Stimulated activated CD4-positive, alpha-beta T cell treated with anti-CD3 and anti-CD28 coated beads, Interleukin-1b, Interleukin-23, amount 100 ng/mL, for 24 hours (primary cell): Measurements from ENCODE around the gene DNAJC11.

ENCODE experiments used
- DNase-seq, 4 experiments: peaks; one replicate each; pipeline ENCODE4 v3.0.0-alpha.2; 2020; ENCODE audit warnings: low read depth in 4 of 4, low spot score in 1 of 4

The DNAJC11 gene

GRCh38 chr1:6585841-6586240 is 115.8 kb downstream of the DNAJC11 start:
- no peak for DNase-seq

GRCh38 chr1:6585081-6585722 is 116.4 kb downstream of the DNAJC11 start:
- DNase-seq, result no peak
